NCI-H2081 treated with DMSO at 0.1 percent for 48 hours (cell line): Measurements from ENCODE around the gene CDHR5.
"Not testable (repeated sequence)": the region's sequence is repeated elsewhere in the genome, so short reads cannot be mapped to it uniquely, and the experiment has no call there.

Experiments used
- DNase-seq: peaks from one replicate; lab custom pipeline; 2025; lab: John Stamatoyannopoulos, UW

Gene CDHR5

DNA sequence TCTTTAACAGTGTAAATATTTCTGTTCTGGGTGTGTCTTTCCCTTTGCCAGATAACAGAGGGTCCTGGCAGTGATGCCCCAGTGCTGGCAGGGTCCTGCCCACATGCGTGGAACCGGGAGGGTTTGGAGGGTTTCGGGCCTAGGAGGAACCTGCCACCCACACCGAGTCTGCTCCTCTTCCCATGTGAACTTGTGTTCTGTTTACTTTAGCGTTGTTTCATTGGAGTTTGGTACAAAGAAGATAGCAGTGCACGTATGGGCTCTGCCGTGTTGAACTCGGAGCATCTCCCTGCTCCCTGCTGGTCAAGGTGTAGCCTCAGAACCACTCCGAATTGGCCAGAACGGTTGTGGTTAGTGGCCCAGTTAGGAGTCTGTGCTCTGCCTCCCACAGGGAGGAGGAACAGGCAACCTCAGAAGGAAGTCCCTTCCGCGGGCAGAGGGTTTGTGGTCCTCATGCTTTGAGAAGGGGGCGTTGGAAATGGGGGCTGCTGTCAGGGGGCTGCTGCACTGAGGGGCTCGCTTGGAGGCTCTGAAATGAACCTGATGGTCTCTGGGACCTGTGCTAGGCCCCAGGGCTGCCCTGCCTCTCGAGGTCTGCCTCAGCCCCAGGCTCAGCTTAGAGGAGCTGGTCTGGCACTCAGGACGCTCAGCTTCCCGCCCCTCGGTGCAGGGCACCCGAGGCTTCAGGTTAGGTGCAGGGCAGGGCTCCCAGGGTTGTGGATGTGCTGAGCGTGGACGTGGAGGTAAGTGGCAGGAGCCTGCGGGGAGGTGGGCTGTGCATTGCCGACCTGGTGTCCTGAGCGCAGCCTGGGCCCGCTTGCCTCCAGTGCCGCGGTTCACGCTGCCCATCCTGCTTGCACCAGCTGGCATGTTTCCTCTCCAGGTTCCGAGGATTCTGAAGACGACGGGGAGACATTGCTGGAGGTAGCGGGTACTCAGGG is 38.1 kb downstream of the CDHR5 start:
- no peak for DNase-seq

- no peak for DNase-seq
Observed at GRCh38 chr11:584287-584686, 40.5 kb downstream of the CDHR5 start.

GRCh38 chr11:581752-582151 is 43.0 kb downstream of the CDHR5 start:
- no peak for DNase-seq

- no peak for DNase-seq
Observed at GRCh38 chr11:581342-581741, 43.4 kb downstream of the CDHR5 start.

GRCh38 chr11:579830-580601 is 44.7 kb downstream of the CDHR5 start:
- DNase-seq: no peak

- no peak for DNase-seq
Observed at GRCh38 chr11:578276-579035, 46.3 kb downstream of the CDHR5 start.

DNA sequence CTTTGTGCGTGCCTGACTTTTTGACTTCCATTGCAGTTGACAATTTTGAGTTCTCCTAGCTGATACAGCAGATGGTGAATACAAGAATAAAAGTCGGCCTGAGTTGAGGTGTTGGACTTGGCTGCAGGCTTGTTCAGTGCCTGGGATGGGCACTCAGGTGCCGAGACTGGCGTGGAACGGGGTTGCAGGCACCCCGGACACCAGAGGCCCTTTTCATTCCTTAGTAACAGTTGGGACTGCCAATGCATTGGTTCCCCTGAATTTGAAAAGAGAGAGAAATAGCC is 47.2 kb downstream of the CDHR5 start:
- DNase-seq: no peak

DNA sequence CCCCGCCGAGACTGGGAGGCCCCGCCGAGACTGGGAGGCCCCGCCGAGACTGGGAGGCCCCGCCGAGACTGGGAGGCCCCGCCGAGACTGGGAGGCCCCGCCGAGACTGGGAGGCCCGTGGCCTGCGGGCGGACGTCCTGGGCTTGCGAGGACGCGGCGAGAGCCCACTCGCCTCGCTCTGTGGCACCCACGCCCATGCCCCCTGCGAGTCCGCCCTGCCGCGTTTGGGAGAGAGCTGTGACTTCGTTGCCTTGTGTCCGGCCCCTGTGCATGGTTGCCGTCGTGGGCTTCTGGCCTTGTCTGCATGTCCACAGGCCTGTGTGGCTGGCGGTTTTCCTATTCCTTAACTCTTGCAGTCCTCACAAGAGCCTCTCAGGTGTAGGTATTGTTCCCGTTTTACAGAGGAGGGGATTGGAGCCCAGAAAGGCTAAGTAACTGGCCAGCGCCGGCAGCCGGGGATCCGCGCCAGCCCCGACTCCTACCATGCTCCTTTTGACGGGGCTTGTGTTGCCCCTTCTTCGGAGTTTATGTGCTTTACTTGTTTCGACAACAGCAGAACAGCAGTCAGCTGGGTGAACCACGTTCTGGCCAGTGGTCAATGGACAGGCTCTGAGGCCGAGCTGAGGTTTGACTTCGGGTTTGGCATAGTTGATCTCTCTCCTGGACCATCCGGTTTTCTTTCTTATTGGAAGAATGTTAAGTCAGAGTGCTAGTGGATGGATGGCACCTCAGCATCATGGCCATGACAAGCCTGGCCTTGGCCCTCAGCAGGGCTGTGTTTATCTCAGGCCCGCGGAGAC is 47.7 kb downstream of the CDHR5 start:
- DNase-seq: no peak

- peak; percentile 90 for DNase-seq
Observed at GRCh38 chr11:575996-576768, 48.6 kb downstream of the CDHR5 start, which contains the start of gene PHRF1. PHRF1 (plus strand) TSS chr11:576470; CDS start chr11:581513, 5,043 bp downstream.

GRCh38 chr11:575313-575995 is 49.3 kb downstream of the CDHR5 start:
- DNase-seq: peak; percentile 57

GRCh38 chr11:574632-575312 is 50.0 kb downstream of the CDHR5 start:
- DNase-seq: no peak

- not testable (repeated sequence) for DNase-seq
Observed at GRCh38 chr11:574031-574570, 50.7 kb downstream of the CDHR5 start.

DNA sequence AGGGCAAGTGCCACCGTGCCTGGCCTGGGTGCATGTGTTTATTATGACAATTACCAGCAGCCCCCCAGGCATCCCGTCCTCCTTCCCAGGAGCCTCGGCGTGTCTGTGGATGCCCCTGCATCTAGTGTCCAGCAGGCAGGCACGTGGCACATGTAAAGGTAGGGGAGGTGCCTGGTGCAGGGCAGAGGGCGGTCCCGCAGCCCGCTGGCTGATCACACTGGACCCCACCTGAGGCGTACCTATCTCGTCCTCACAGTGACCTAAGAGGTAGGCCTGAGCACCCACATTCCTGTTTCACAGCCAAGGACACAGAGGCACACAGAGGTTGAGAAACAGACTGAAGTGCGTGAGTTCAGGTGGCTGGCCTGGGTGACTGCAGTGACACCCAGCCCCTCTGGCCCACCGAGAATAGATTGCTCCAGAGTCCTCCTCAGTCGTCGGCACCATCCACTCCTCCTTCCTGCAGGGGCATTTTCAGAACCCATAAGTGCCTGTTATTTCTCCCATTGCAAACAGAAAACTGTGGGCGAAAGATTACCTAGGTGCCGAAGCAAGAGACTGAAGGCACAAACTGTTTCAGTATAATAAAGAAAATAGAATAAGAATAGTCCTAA is 51.5 kb downstream of the CDHR5 start:
- DNase-seq: no peak

DNA sequence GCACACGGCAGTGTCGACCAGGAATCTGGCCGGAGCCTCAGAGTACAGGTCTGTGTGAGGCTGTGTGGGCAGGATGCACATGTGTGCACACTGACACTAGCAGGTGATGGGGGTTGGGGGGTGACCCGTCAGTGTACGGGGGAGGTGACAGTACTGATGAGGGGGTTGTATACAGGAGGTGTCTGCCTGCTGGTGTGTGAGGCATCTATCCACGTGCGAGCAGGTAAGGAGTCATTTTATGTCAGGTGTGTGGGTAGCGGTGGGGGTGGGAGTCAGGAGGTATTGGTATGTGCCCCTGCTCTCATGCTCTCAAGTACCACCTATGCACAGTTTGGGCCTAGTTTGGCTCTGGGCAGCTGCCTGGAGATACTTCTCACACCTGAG is 53.0 kb downstream of the CDHR5 start:
- DNase-seq: no peak

DNA sequence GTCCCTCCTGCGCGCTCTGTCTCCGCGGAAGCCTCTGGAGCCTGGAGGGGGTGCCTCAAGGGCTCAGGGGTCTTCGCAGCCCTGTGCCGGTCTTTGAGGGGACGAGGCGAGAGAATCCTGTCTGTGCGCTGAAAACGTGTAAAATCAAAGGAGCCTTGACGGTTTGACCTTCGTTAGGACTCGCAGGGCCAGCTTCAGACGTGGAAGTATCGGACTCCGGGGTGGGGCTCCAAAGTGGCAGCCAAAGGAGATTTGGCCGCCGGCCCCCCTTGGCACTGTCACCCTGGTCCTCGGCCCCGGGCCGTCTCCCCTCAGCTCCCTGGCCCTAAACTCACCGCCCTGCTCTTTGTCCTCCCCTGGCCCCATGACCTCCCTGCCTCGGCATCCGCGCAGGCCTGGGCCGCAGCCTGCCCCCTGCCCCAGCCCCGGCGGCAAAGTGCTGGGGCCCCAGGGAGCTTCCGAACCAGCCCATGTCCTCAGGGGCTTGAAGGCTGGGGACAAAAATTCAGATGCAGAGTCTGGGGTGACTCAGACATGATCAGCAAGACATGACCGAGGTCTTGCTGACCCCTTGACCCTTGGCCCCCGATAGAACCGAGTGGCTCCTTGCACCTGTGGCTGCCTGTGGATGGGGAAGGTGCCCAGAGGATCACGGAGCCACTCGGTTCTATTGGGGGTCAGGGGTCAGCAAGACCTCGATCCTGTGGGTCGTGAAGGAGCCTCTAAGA is 55.4 kb downstream of the CDHR5 start:
- no peak for DNase-seq

DNA sequence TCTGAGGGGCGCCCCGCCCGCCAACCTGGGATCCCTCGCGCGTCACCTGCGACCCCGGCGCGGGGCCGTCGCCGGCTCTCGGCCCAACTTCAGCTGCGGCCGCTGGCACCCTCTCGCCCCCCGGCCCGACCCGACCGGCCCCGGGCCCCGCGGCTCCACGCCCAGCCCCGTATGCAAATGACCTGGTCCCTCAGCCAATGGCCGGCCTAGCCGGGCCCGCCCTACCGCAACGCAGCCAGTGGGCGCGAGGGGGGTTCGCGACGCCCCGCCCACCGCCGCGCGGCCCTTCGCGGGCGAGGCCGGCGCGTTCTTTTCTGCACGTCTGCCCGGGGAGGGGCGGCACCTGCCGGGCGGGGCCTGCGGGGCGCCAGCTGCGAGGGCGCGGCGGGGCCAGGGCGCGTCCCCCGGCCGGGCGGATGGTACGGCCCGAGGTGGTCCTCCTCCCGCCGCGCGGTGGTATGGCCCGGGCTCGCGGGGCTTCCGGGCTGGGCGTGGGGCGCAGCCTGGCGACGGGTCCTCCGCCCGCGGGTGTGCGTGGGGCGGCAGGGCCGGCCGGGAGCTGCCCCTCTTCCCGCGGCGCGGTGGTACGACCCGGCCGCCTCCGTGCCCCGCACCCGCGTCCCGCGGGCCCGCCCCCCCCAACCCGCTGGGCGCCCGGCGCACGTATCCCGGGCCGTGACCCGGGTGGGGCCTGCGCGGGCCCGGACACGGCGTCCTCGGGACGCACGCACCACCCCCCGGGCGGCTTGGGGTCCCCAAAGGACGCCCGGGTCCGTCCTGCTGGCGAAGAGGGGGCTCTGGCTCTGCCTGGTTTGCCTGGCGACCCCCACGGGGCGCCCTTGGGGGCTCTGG is 56.2 kb downstream of the CDHR5 start:
- peak; percentile 74 for DNase-seq

DNA sequence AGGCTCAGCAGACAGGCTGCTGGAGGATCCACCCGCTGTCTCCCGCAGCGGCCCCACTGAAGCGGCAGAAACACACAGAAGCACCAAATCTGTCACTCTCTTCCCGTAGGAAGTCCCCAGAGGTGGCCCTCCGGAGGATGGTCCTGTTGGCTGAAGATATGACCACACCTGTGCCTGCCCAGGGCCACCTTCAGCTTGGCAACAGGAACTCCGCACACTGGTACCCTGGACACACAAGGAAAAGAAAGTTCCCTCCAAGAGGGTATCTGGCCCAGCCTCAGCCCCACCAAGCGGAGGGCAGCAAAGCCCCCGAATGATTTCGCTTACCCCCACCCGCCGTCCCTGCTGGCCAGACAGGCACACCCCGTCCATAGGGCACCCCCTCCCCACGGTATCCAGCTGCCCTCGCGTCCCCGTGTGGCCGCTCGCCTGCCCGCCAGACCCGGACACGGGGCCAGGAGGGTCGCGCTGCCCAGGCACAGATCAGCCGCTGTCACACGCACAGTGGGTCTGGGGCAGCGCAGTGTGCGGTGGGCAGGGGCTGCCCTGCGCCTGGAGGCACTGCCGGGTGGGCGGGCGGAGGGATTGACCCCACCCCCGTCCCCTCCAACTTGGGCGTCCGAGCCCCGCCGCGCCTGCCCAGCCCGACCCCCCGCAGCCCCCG is 57.0 kb downstream of the CDHR5 start:
- no peak for DNase-seq
